GM23338 (cell line): ENCODE data around the gene TEDC2. TPM values are rescaled to one million over a fixed set of nuclear protein-coding genes. Genes with fewer than 3 reads are reported as not detected.

Source experiments
- ATAC-seq: fragments of 200-7000 bp; cut with Tn5 transposase; 3 replicates; pipeline ENCODE4 v1.9.1; 2020
- DNase-seq: peaks from one replicate; pipeline ENCODE4 v3.0.0-alpha.2; 2015; ENCODE audit warnings: low spot score
- H2AFZ ChIP-seq: fragments of 200-600 bp; sonication (generic); 2 replicates; pipeline ENCODE4 v1.8.0; 2016; ENCODE audit warnings: antibody characterized with exemption, mild to moderate bottlenecking, moderate library complexity
- H3F3A ChIP-seq: fragments of 200-600 bp; sonication (generic); replicated peaks from 2 replicates; pipeline ENCODE4 v1.8.0; 2017; ENCODE audit warnings: antibody characterized with exemption, mixed run types, low read depth
- H3K27ac ChIP-seq: fragments of 200-600 bp; sonication (generic); 2 replicates; pipeline ENCODE4 v1.6.1; 2016; ENCODE audit warnings: low read depth
- H3K27me3 ChIP-seq: fragments of 200-600 bp; sonication (generic); 2 replicates; pipeline ENCODE4 v1.8.0; 2016; ENCODE audit warnings: mild to moderate bottlenecking, mixed run types, moderate library complexity; ENCODE audit not compliant: insufficient read depth
- H3K36me3 ChIP-seq: fragments of 200-600 bp; sonication (generic); 2 replicates; pipeline ENCODE4 v1.8.0; 2016; ENCODE audit warnings: mild to moderate bottlenecking; ENCODE audit not compliant: insufficient read depth
- H3K4me1 ChIP-seq: fragments of 200-600 bp; sonication (generic); 2 replicates; pipeline ENCODE4 v1.8.0; 2016; ENCODE audit warnings: mild to moderate bottlenecking, moderate library complexity; ENCODE audit not compliant: insufficient read depth
- H3K4me2 ChIP-seq: fragments of 200-600 bp; sonication (generic); 2 replicates; pipeline ENCODE4 v1.7.1; 2017; ENCODE audit warnings: mixed run types
- H3K4me3 ChIP-seq: fragments of 200-600 bp; sonication (generic); 2 replicates; pipeline ENCODE4 v1.6.1; 2016; ENCODE audit warnings: mixed run types
- H3K79me2 ChIP-seq: fragments of 200-600 bp; sonication (generic); replicated peaks from 2 replicates; pipeline ENCODE4 v1.8.0; 2017; ENCODE audit warnings: mild to moderate bottlenecking; ENCODE audit not compliant: insufficient read depth
- H3K9me2 ChIP-seq: fragments of 200-600 bp; sonication (generic); 2 replicates; pipeline ENCODE4 v1.8.0; 2017; ENCODE audit not compliant: insufficient read depth
- H4K20me1 ChIP-seq: fragments of 200-600 bp; sonication (generic); replicated peaks from 2 replicates; pipeline ENCODE4 v1.8.0; 2017; ENCODE audit warnings: mild to moderate bottlenecking; ENCODE audit not compliant: insufficient read depth
- H3K27ac Mint-ChIP-seq: 2 replicates; pipeline ENCODE4 v1.8.0; 2020; ENCODE audit warnings: inconsistent platforms, mild to moderate bottlenecking, moderate library complexity, mixed read lengths
- H3K27me3 Mint-ChIP-seq: 3 replicates; pipeline ENCODE4 v1.8.0; 2022; ENCODE audit warnings: low read depth, mild to moderate bottlenecking, moderate library complexity, mixed read lengths, inconsistent platforms; ENCODE audit not compliant: insufficient read depth, poor library complexity
- H3K36me3 Mint-ChIP-seq: 3 replicates; pipeline ENCODE4 v1.8.0; 2021; ENCODE audit warnings: low read depth, mild to moderate bottlenecking, inconsistent platforms, moderate library complexity, mixed read lengths
- H3K4me1 Mint-ChIP-seq: 3 replicates; pipeline ENCODE4 v1.8.0; 2020; ENCODE audit warnings: mild to moderate bottlenecking, inconsistent platforms, mixed read lengths
- H3K4me3 Mint-ChIP-seq: 3 replicates; pipeline ENCODE4 v1.8.0; 2021; ENCODE audit warnings: moderate library complexity, mild to moderate bottlenecking, inconsistent platforms, mixed read lengths
- H3K9me3 Mint-ChIP-seq: 3 replicates; pipeline ENCODE4 v1.8.0; 2020; ENCODE audit warnings: moderate library complexity, mild to moderate bottlenecking, inconsistent platforms, mixed read lengths
- EZH2phosphoT487 ChIP-seq: fragments of 200-600 bp; sonication (generic); IDR thresholded peaks from one replicate; pipeline ENCODE4 v1.8.1; 2018; ENCODE audit warnings: antibody characterized with exemption; ENCODE audit not compliant: unreplicated experiment
- ZNF331 ChIP-seq: fragments of 250-450 bp; sonication (Bioruptor Pico); IDR thresholded peaks from 2 replicates; pipeline ENCODE4 v1.5.0; 2020; ENCODE audit warnings: low read depth, mild to moderate bottlenecking, moderate library complexity
- ZNF462 ChIP-seq: fragments of 250-450 bp; sonication (Bioruptor Pico); IDR thresholded peaks from 2 replicates; pipeline ENCODE4 v1.5.0; 2020; ENCODE audit warnings: mild to moderate bottlenecking, moderate library complexity
- polyA plus RNA-seq: library from polyadenylated mRNA; unstranded; fragments of >200 nt; fragmentation: Nextera tagmentation; extraction: Ambion mirVana; gene quantifications from 2 replicates; pipeline ENCODE4 v1.2.1, GENCODE V29; 2016
- total RNA-seq: library from RNA; depleted of rRNA; stranded (reverse); fragments of >200 nt; shearing (Covaris generic); gene quantifications from 2 replicates; pipeline ENCODE4 v1.2.3, GENCODE V29; 2014
- TF ChIP-seq, protein P1 (sequence below): IDR thresholded peaks from 2 replicates; pipeline ENCODE4 v1.6.1; 2016; ENCODE audit warnings: antibody characterized with exemption

TEDC2 gene
- total and polyA plus RNA-seq, 2 experiments from 2014 or later: 50.6 to 98.9 TPM

DNA sequence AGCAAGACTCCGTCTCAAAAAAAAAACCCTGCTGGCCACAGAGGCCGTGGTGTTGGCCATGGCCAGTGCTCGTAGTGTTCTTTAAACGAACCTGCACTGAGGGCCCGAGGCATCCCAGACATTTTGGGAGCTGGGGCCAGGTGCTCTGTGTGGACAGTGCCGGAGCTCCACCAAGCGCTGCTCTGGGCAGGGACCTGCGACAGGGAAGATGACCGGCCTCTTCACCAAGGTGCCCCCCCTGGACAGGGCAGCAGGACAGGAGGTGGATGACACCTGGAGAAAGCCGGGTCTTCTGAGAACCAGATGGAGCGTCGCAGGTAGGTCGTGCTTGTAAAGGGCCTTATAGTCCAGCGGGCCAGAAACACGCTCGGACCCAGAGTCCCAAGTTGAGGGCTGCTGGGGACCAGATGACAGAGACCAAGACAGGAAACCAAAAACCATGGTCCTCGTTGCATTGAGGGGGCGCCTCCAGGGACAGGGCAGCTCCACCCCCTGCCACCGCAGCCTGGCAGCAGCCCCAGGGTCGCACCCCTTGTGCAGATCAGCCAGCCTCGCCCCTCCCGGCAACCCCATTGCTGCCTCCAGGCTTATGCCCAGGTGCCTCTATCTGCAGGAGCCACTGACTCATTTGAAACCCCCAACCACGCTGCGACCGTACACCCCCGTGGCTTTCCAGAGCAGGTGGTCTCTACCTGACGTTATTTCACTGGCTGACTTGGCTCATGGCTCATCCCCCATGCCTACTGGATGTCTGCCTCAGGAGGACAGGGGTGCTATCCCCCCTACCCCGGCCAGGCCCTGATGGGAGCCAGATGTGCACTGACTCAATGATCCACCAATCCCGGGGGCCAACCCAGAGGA, 7.0 kb downstream of the TEDC2 start:
- no peaks in the 10 kb centered on the region for H3K9me3 Mint-ChIP-seq
- H3K79me2 ChIP-seq: no peaks in the 10 kb centered on the region; the same call in 1 of the 2 replicates
- peak overlapping the region; percentile 61 for H3K4me3 Mint-ChIP-seq
- H3K27me3 ChIP-seq: peaks cover 40% of the 10 kb centered on the region
- peaks cover 34% of the 10 kb centered on the region for H3K27me3 Mint-ChIP-seq
- H3K4me1 ChIP-seq: peaks cover 15% of the 10 kb centered on the region
- H3K36me3 Mint-ChIP-seq: peaks cover 10% of the 10 kb centered on the region
- H3K27ac ChIP-seq: no peak overlapping the region
- H3F3A ChIP-seq: peaks cover 20% of the 10 kb centered on the region
- H3K36me3 ChIP-seq: no peaks in the 10 kb centered on the region
- H3K4me3 ChIP-seq: peak overlapping the region; percentile 71; the same call in 1 of the 2 replicates
- no peaks in the 10 kb centered on the region; the same call in 1 of the 2 replicates for H4K20me1 ChIP-seq
- peak overlapping the region; percentile 95 for H3K4me2 ChIP-seq
- DNase-seq (no peak), ATAC-seq (no peak)
- no peak overlapping the region for H2AFZ ChIP-seq
- TF ChIP-seq, protein P1, sequence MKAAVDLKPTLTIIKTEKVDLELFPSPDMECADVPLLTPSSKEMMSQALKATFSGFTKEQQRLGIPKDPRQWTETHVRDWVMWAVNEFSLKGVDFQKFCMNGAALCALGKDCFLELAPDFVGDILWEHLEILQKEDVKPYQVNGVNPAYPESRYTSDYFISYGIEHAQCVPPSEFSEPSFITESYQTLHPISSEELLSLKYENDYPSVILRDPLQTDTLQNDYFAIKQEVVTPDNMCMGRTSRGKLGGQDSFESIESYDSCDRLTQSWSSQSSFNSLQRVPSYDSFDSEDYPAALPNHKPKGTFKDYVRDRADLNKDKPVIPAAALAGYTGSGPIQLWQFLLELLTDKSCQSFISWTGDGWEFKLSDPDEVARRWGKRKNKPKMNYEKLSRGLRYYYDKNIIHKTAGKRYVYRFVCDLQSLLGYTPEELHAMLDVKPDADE: no peak
- TF ChIP-seq ZNF462 (CRISPR knock-in tag): no peak
- TF ChIP-seq ZNF331 (CRISPR knock-in tag): no peak
- TF ChIP-seq EZH2phosphoT487: no peak
- H3K4me1 Mint-ChIP-seq: peaks cover 12% of the 10 kb centered on the region
- H3K27ac Mint-ChIP-seq: no peak overlapping the region
- H3K9me2 ChIP-seq: no peaks in the 10 kb centered on the region
